Breast epithelium (tissue), 3 donors: ENCODE results near the gene PFKL.

ENCODE experiments used
- POLR2A ChIP-seq: fragments of 450-650 bp; IDR thresholded peaks from one replicate; pipeline ENCODE4 v1.6.1; 2016; ENCODE audit warnings: antibody characterized with exemption, mild to moderate bottlenecking, moderate library complexity
- POLR2AphosphoS5 ChIP-seq, 3 donors: sonication (generic); formaldehyde crosslinking; IDR thresholded peaks; one replicate each; pipeline ENCODE4 v1.6.1; 2017; ENCODE audit warnings: antibody characterized with exemption in 3 of 3
- TF ChIP-seq, protein P1 (sequence below), 3 donors: fragments of 450-650 bp; IDR thresholded peaks; one replicate each; pipeline ENCODE4 v1.5.1; 2016 to 2017; ENCODE audit warnings: antibody characterized with exemption in 3 of 3, mild to moderate bottlenecking in 3 of 3, moderate library complexity in 3 of 3

DNA sequence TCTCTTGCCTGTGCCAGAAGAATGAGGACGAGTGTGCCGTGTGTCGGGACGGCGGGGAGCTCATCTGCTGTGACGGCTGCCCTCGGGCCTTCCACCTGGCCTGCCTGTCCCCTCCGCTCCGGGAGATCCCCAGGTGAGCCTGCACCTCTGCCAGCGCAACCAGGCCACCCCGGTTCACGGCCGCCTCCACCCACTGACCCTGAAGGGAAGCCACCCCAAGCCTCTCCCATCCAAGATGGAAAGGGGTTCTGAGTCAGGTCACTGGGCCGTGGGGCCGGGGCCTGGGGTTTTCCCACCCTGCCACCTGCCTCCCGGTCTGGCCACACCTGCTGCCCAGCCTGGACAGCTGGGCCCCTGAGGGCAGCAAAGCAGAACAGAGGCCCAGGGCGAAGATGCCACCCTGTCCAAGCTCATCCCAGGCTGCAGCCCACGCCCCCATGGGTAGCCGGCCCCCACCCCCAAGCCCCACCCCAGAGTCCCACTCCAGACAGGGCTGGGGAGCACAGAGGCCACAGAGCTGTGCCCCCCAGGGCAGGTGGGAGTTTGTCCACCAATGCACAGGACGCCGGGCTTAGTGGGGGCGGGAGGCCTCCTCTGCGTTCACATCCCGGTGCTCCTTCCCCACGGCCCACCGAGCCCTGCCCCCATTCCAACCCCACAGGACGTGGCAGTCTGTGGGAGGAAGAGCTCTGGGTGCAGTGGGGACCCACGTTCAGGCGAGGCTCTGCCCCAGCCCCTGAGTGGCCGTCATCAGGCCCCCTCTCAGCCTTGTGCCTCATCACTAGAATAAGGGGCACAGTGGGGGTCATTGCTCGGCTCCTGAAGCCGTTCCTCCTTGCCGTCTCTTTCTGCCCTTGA lies 8.5 kb upstream of the PFKL start:
- TF ChIP-seq, protein P1, sequence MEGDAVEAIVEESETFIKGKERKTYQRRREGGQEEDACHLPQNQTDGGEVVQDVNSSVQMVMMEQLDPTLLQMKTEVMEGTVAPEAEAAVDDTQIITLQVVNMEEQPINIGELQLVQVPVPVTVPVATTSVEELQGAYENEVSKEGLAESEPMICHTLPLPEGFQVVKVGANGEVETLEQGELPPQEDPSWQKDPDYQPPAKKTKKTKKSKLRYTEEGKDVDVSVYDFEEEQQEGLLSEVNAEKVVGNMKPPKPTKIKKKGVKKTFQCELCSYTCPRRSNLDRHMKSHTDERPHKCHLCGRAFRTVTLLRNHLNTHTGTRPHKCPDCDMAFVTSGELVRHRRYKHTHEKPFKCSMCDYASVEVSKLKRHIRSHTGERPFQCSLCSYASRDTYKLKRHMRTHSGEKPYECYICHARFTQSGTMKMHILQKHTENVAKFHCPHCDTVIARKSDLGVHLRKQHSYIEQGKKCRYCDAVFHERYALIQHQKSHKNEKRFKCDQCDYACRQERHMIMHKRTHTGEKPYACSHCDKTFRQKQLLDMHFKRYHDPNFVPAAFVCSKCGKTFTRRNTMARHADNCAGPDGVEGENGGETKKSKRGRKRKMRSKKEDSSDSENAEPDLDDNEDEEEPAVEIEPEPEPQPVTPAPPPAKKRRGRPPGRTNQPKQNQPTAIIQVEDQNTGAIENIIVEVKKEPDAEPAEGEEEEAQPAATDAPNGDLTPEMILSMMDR (IDR thresholded peaks at IDR 0.05) = no peak
- TF ChIP-seq POLR2AphosphoS5 (IDR thresholded peaks at IDR 0.05) (no peak), POLR2A (no peak)
